ENCODE measurements around the gene SPATS2.
"Not testable (repeated sequence)": the region's sequence is repeated elsewhere in the genome, so short reads cannot be mapped to it uniquely, and the experiment has no call there.

Gene SPATS2

GRCh38 chr12:49403971-49404450 lies 36.7 kb downstream of the SPATS2 start:
- DNase-seq (ENCODE audit: low read depth in 1 of 2, low spot score in 1 of 2): no peak

- no peak for DNase-seq (ENCODE audit: low read depth in 1 of 2, low spot score in 1 of 2)
These were observed 37.7 kb downstream of the SPATS2 start for GRCh38 chr12:49404956-49405355.

DNA sequence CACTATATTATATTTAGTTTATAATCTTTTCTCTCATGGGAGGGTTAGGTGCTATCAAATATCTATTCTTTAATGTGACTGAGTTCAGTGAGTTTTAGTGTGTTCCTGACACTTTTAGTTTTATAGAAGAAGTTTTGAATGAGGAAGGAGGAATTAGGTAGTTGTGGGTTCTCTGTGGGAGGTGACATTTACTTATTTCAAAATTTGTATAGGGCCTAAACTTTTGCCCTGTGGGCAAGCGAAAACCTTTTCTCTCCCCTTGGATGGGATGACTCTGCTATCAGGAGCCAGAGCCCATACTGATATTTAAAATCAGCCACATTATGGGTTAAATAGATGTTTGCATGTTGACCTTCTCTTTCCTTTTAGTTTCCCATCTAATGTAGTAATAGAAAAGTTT lies 43.6 kb downstream of the SPATS2 start:
- DNase-seq (ENCODE audit: low read depth in 1 of 2, low spot score in 1 of 2): no peak

- DNase-seq (ENCODE audit: low read depth in 1 of 2, low spot score in 1 of 2): no peak
These were observed 45.7 kb downstream of the SPATS2 start for GRCh38 chr12:49413010-49413409.

DNA sequence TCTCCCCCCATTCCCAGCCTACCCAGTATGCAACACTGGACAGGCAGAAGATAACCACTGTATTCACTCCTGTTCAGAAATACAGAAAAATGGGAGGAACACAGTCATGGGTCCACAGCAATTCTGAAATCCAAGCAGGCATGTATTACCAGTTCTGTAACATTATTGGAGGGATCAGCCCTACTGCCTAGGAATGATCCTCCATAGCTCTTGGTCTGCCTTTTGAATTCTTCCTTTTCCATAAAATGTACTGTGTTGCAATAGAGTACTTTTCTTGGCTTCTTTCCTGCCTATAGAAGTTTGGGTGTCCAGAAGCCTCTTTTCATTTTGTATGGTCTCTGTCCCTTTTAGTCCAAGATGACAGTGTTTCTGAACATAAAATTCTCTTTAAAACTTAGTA lies 46.5 kb downstream of the SPATS2 start:
- no peak for DNase-seq (ENCODE audit: low read depth in 1 of 2, low spot score in 1 of 2)

DNA sequence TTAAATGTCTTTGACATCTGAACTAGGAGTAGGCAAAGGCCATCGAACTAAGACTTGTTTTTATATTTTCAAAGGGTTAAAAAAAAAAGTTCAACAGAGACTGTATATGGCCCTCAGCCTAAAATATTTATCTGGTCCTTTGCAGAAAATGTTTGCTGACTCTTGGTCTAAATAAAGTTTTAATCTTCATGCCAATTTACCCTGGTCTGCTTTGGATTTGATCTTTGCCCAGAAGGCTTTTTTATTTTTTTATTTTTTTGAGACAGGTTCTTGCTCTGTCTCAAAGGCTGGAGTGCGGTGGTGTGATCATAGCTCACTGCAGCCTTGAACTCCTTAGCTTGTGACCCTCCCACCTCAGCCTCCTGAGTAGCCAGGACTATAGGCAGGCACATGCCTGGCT lies 47.1 kb downstream of the SPATS2 start:
- no peak for DNase-seq (ENCODE audit: low read depth in 1 of 2, low spot score in 1 of 2)

DNA sequence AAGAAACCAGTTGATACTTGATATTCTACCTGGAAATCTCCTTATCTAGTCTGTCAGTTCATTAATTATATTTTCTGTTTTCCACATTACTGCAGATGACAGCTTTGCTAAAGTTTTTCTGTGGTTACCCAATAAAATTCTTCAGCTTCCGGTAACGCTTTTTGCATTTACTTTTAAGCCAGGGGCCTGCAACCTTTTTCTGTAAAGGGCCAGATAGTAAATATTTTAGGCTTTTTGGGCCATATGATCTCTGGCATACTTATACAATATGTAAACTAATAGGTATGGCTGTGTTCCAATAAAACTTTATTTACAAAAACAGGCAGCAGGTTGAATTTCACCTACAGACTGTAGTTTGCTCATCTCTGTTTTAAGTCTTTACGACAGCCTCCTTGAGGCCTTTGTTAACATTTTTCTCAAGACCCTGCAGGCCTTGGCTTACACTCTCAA lies 48.3 kb downstream of the SPATS2 start:
- no peak for DNase-seq (ENCODE audit: low read depth in 1 of 2, low spot score in 1 of 2)

DNA sequence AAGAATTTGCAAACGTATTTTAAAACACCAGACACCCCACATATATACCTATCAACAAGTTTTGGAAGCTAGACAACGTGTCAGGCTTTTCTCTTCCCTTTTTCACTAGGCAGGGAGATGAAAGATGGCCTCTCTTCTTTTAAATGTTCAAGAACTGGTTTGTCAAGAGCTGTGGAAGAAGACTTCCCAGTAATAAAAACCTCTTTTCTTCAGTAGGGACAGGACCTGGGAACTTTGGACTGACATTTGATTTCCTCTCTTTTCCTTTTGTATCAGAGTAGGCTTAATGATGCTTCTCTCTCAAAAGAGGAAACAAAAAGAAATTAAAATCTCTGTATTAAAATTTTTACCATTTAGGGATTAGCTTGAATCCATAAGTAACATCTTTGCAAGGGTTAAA lies 49.6 kb downstream of the SPATS2 start:
- DNase-seq (ENCODE audit: low read depth in 1 of 2, low spot score in 1 of 2): no peak

DNA sequence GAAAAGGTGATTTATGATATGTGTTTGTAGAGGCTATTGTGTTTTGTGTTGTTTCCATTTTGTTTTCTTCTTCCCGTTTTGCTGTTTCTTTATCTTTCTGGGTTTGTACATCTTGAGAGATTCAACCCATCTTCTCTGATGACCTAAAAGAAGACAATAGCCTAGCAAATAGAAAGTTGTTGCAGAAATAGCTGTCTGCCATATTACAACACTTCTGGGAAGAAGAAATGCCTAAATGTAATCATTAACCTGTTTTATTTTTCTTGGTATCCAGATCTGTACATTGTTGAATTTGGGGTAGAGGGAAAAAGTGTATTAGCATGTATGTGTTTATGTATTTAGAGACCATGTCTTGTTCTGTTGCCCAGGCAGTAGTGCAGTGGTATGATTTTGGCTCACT lies 50.3 kb downstream of the SPATS2 start:
- DNase-seq (ENCODE audit: low read depth in 1 of 2, low spot score in 1 of 2): no peak

DNA sequence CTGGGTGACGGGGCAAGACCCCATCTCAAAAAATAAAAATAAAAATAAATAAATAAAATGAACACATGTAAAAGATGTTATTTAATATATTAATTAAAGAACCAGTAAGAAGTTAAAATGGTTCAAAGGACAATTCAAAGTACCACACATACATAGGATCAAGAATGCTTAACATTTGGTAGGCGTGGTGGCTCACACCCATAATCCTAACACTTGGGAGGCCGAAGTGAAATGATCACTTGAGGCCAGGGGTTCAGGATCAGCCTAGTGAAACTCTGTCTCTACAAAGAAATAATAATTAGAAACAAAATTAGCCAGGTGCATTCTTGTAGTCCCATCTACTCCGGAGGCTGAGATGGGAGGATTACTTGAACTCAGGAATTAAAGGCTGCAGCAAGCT lies 53.3 kb downstream of the SPATS2 start:
- no peak for DNase-seq (ENCODE audit: low read depth in 1 of 2, low spot score in 1 of 2)

DNA sequence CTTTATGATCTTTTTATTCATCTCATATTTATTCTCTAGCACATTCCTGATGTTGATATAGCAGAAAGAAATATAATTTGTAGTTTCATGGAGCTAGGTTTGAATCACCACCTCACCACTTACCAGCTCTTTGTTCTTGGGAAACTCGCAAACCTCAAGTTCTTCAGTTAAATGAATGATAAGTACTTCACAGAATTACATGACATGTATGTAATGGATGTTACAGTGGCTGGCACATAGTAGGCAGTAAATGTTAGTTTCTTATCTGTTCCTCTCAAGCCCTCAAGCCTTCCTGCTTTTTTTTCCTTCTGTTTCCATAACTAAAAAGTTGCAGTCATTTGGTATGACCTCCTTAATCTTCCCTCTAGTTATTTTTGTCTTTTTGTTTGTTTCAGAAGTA lies 54.9 kb downstream of the SPATS2 start:
- no peak for DNase-seq (ENCODE audit: low read depth in 1 of 2, low spot score in 1 of 2)

DNA sequence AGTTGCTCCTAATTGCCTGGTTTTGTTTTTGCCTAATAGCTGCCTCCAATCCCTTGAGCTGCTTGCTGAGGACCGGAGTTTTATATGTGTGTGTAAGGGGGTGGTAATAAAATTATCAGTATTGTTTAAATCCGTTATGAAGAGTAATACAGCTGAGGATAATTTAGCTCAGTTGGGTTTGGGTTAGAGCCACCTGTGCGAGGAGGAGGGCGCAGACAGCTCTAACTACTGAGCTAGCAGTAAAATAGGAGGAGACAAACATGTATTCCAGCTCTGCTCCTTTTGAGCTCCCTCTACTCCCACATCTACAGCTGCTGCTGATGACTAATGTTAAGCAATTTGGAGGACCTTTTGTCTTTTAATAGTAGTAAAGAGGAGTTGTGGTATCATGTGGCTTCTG lies 61.5 kb downstream of the SPATS2 start:
- DNase-seq (ENCODE audit: low read depth in 1 of 2, low spot score in 1 of 2): no peak

GRCh38 chr12:49432616-49433015 lies 65.4 kb downstream of the SPATS2 start:
- DNase-seq (ENCODE audit: low read depth in 1 of 2, low spot score in 1 of 2): no peak

DNA sequence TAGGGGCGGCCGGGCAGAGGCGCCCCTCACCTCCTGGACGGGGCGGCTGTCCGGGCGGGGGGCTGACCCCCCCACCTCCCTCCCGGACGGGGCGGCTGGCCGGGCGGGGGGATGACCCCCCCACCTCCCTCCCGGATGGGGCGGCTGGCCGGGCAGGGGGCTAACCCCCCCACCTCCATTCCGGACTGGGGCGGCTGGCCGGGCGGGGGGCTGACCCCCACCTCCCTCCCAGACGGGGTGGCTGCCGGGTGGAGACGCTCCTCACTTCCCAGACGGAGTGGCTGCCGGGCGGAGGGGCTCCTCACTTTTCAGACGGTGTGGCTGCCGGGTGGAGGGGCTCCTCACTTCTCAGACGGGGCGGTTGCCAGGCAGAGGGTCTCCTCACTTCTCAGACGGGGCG lies 69.5 kb downstream of the SPATS2 start:
- not testable (repeated sequence) for DNase-seq (ENCODE audit: low read depth in 1 of 2, low spot score in 1 of 2)

- no peak for DNase-seq (ENCODE audit: low read depth in 1 of 2, low spot score in 1 of 2)
These were observed 71.8 kb downstream of the SPATS2 start for GRCh38 chr12:49439042-49439441.

DNA sequence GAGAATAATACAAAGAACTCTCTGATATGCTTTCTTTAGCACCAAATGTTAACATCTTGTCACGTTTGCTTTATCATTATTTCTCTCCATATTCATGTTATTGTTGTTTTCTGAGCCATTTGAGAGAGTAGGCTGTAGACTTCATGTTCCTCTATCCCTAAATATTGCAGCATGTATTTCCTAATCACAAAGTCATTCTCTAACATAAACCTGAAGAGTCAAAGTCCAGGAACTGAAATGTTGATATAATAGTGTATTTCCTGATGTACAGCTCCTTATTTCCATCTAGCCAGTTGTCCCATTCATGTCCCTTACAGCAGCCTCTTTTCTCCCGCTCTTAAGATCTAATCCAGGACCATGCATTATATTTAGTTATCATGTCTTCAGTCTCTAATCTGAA lies 72.8 kb downstream of the SPATS2 start:
- DNase-seq (ENCODE audit: low read depth in 1 of 2, low spot score in 1 of 2): no peak

- DNase-seq (ENCODE audit: low read depth in 1 of 2, low spot score in 1 of 2): no peak
These were observed 75.7 kb downstream of the SPATS2 start for GRCh38 chr12:49442915-49443314.

GRCh38 chr12:49446571-49446970 lies 79.3 kb downstream of the SPATS2 start:
- no peak for DNase-seq (ENCODE audit: low read depth in 1 of 2, low spot score in 1 of 2)

GRCh38 chr12:49448858-49449257 lies 81.6 kb downstream of the SPATS2 start:
- DNase-seq (ENCODE audit: low read depth in 1 of 2, low spot score in 1 of 2): no peak

DNA sequence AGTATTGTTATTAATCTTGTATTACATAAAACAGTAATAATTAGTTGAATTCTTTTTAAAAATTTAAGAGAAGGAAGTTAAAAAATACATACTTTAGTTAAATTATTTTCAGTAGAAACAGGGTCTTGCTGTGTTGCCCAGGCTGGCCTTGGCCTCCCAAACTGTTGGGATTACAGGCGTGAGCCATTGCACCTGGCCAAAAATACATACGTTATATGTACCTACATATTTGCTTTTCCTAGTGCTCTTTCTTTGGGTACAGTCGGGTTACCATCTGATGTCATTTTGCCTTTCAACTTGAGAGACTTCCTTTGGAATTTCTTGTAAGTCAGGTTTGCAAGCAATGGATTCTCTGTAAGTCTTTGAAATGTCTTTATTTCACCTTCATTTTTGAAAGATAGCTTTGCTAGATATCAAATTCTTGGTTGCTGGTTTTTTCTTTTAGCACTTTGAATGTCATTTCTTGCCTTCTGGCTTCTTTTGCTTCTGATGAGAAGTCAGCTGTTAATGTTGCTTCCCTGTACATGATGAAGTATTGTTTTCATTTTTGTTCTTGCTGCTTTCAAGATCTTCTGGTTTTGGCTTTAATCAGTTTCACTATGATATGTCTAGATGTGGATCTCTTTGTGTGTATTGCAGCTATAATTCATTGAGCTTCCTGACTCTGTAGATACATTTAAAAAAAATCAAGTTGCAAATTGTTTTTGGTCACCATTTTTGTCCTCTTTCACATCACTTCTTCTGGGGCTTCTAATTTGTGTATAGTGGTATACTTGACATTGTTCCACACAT lies 84.4 kb downstream of the SPATS2 start:
- peak in 1 of 2 donors; percentile 0 for DNase-seq (ENCODE audit: low read depth in 1 of 2, low spot score in 1 of 2)

GRCh38 chr12:49455501-49455900 lies 88.2 kb downstream of the SPATS2 start:
- DNase-seq (ENCODE audit: low read depth in 1 of 2, low spot score in 1 of 2): no peak

- no peak for DNase-seq (ENCODE audit: low read depth in 1 of 2, low spot score in 1 of 2)
These were observed 88.9 kb downstream of the SPATS2 start for GRCh38 chr12:49456131-49456679.

GRCh38 chr12:49458816-49459215 lies 91.6 kb downstream of the SPATS2 start:
- no peak for DNase-seq (ENCODE audit: low read depth in 1 of 2, low spot score in 1 of 2)
